NCI-H1048 (cell line): Measurements from ENCODE around the gene MPRIP.
"Not testable (repeated sequence)": the region's sequence is repeated elsewhere in the genome, so short reads cannot be mapped to it uniquely, and the experiment has no call there.

Experiments
- DNase-seq: peaks from one replicate; lab custom pipeline; 2025; lab: John Stamatoyannopoulos, UW

The MPRIP gene

DNA sequence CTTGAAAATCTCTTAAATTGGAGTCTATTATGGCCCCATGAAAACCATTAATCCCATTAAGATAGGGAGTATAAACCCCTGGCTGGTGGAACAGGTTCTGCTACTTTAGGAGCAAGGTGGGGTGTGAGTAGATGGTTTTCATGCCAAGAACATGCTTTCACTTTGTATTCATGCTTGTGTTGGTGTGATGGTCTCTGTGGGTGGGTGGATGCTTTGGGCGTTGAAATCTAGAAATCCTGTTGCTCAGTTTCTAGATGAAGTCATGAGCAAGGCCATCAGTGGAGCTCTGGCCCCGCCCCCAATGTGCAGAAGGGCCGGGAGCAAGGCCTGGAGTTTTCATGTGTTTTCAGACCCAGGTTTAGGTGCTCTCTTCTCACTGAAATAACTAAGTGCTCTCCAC, 143.8 kb downstream of the MPRIP start:
- DNase-seq = no peak

- no peak for DNase-seq
These were observed 144.6 kb downstream of the MPRIP start for GRCh38 chr17:17186551-17187505.

DNA sequence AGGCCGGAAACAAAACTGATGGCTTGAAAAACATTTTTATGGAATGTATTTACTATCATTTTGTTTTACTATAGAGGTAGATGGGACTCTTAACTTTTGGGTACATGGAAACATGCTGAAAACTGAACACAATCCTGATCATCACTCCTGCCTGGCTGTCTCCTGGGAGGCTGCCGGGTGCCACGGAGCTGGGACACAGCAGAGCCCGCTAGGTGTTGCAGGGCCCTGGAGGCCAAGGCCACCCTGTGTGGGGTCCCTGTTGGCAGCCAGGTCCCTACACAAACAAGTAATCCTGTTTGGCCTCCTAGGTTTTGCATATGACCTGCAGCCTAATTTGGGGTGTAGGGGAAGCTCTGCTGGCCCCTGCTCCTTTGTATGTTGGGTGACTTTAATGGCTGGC, 146.3 kb downstream of the MPRIP start:
- no peak for DNase-seq

GRCh38 chr17:17189559-17189958, 147.3 kb downstream of the MPRIP start:
- DNase-seq = no peak

- DNase-seq = no peak
These were observed 147.9 kb downstream of the MPRIP start for GRCh38 chr17:17190188-17190587.

DNA sequence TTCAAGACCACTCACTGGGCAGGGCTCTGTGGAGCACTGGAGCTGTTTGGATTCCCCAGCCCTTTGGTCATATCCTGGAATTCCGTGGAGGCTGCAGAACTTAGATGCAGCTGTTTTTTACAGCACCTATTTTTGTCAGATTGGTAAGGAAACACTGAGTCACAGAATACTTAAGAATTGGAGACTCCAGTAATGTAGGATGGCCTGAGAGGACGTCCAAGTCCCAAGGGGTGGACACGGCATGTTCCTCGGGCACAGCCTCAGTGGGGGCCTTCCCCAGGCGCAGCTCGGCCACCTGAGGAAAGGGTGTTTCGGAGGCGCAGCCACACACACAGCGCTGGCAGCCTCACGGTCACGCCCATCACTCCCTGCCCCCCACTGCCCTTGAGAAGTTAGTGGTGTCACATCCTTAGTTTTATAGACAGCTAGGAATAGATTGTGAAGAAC, 149.1 kb downstream of the MPRIP start:
- no peak for DNase-seq

DNA sequence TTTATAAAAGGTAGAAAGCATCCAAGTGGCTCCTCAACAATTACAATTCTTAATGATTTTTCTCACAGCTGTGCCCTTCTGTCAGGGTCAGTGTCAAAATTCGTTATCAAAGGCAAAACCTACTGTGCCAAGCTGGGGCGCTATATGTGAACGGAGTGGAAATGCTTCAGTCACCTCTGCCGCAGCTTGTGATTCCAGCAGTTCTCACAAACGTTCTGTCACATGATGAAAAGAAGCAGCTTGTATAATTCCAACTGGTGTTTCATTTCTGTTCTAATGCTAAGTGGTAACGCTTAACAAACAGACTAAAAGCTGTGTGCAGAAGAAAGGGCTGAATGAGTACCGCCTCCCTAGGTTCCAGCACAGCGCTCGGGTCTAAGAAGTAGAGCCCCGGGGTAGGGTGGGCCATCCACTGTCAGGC, 149.7 kb downstream of the MPRIP start:
- DNase-seq = no peak

DNA sequence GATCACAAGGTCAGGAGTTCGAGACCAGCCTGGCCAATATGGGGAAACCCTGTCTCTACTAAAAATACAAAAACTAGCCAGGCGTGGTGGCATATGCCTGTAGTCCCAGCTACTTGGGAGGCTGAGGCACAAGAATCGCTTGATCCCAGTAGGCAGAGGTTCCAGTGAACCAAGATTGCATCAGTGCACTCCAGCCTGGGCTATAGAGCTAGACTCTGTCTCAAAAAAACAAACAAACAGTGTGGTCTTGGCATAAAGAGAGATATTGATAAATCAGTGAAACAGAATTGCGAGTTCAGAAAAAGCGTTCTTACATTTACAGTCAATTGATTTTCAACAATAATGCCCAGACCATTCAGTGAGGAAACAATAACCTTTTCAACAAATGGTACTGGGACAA, 153.2 kb downstream of the MPRIP start:
- DNase-seq = not testable (repeated sequence)

DNA sequence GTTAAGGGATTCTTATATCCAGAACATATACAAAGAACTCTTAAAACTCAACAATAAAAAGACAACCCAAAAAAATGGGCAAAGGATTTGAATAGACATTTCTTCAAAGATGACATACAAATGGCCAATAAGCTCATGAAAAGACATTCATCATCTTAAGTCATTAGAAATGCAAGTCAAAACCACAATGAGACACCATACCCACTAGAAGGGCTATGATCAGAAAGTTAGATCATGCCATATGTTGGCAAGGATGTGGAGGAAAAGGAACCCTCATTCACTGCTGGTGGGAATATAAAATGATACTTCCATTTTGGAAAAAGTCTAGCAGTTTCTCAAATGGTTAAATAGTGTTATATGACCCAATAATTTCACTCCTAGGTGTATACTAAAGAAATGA, 154.5 kb downstream of the MPRIP start:
- DNase-seq = no peak

DNA sequence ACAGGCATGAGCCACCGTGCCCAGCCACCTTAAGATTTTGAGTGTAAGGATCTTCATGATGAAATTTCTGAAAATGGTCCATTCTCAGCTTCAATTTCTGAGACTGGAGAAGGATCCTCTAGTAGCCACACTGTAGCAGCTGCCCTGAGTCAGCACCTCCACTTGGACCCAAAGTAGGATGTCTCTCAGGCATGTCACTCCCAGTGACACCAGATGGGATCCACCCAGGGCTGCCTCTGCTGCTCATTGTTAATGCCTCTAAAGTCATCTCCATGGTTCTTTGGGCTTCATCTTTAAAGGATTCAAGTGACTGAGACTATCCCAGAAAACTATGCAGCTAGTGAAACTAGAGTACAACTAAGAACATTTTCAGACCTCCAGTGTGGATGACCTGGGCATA, 156.0 kb downstream of the MPRIP start:
- DNase-seq = no peak

DNA sequence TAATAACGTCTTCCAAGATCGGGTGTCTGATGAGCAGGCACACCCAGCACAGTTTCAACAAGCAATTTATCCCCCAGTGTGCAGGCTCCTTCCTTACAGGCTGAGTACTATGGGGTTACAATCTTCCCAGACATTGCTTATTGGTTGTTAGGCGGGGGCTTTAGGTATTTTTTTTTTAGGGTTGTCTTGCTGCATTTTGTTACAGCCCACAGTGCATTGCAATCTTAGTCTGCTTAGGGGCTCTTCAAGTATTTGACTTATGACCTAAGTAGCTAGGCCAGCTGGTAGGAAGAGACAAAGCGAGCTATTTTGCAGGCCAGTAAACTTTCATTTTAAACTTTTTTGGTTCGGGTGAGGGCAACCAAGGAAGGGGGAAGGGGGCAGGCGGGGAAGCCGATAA, 158.1 kb downstream of the MPRIP start:
- DNase-seq = no peak

- DNase-seq = no peak
These were observed 158.6 kb downstream of the MPRIP start for GRCh38 chr17:17200831-17201230.

GRCh38 chr17:17201271-17201670, 159.0 kb downstream of the MPRIP start:
- DNase-seq = no peak

- DNase-seq = no peak
These were observed 159.7 kb downstream of the MPRIP start for GRCh38 chr17:17201907-17202306.

DNA sequence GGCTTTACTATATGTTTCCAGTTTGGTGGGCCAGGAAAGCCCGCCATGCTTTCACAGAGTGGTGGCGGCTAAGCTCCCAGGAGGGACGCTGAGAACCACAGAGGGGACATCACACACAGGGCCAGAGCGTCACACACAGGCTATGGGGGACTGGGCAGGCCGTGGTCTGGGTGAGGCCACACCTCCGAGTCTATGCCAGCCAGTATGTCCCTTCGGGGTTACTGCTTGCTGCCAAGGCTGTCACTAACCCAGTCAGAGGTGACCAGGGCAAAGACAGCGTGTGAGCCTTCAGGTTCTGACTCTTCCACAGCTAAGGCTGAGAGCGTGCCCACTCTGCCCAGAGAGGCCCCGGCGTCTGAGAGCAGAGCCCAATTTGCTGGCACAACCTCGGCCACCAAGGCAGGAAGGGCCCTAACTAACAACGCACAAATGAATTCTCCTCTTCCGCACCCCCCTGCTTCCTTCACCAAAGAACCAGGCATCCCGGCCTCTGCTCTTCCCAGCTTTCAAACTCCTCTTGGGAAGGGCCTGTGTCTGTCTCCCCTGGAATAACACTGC, 161.0 kb downstream of the MPRIP start:
- DNase-seq = no peak

DNA sequence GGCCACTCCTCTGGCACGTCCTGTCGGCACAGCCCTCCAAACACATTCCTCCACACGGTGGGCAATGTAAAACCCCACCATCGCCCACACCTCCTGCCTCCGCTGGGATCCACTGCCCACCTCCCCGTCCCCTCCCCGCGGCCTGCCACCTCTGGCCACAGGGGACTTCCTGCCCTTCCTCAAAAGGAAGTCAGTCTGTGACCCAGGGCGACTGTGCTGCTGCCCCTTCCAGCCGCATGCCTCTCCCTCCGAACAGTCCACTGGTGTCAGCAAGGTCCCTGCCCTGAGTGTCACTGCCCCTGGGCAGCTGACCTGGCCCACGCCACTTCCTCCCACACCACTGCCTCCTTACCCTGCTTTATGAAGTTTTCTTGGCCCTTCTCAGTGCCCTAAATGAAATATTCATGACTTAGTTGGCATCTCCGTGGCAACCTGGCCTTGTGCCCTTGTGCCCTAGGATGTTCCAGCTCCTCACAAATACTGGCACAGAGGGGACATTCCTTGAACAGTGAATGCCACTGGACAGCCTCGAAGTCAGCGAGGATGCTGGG, 161.9 kb downstream of the MPRIP start:
- DNase-seq = no peak

DNA sequence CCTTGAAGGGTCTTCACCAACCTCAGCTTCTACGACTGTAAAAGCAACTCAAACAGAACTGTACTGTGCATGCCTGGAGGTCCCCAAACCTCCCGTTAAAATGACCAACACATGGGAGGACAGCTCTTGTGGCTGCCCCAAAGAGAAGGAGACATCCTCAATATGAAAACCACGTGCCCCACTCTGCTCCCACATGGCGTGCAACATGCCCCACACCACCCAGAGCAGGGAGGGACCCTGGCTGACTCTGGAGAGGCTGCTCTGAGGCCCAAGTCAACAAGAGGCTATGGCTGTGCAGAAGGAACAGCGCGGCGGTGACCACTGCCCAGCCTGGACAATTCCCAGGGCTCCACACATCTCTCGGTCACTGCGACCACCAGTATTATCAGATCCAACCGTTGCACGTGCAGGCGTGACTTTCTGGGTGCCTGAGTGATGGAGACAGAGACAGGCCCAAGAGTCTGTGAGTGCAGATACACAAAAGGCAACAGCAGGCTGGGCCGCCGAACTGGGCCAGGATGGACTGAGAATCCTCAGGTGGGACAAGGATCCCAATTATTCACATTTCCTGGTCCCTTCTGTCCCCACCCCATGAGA, 162.5 kb downstream of the MPRIP start:
- no peak for DNase-seq

DNA sequence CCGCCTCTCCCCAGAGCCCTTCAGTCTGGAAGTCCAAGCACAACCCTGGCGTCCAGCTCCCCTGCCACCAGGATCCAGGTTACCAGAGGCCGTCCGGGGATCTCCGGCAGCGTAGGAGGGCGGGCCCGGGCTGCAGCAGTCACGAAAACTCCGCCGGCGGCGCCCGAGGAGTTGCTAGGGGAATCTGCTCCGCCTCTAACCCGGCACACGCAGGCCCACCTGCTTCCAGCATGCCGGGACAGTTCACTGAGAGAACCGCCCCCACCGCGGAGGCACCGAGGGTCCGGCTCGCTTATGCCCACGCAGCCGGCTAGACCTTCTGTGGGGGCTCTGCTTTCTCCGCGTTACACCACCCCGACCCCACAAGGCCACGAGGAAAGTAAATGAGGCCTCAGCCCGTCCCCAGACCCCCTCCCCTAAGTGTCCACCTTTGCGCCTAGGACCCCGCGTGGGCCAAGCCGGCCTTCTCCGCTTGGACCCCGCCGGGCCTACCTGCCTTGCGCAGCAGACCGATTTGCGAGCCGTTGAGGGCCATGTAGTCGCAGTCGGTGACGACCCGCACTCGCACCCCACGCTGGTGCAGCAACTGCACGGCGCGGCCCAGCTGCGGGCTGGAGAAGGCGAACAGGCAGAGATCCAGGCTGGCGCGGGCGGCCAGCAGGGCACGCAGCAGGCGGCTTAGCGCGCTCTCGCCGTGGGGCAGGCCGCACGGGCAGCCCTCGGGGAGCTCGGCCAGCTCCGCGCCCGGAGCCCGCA, 163.3 kb downstream of the MPRIP start:
- DNase-seq = no peak

- DNase-seq = peak; percentile 84
These were observed 164.1 kb downstream of the MPRIP start, which contains the start of gene PLD6 for GRCh38 chr17:17206124-17206912. TSS of gene PLD6 (minus strand) at chr17:17206333. CDS start at chr17:17206286, 47 bp downstream.

DNA sequence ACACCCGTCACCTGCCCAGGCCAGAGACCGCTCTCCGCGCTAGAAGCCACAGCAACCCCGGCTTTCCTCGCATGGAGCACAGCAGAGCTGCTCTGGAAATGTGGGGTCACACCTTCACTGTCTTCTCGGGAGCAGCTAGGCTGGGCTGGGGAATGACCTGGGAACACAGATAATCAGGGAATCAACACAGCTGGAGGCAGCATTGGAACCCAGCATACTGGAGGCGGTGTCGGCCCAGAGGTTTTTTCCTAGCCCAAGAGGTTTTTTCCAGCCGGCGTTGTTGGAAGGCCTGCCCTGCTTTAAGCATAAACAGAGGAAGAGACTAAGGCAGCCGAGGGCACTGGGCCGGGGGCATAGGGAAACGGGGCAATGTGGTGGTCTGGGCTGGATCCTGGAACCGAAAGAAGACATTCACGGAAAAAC, 164.7 kb downstream of the MPRIP start:
- no peak for DNase-seq

GRCh38 chr17:17207998-17208397, 165.7 kb downstream of the MPRIP start:
- peak; percentile 33 for DNase-seq
